SJSA1 (cell line): ENCODE measurements around the gene NQO1. TPM values are rescaled to one million over a fixed set of nuclear protein-coding genes. Genes with fewer than 3 reads are reported as not detected.
"Not testable (repeated sequence)": the region's sequence is repeated elsewhere in the genome, so short reads cannot be mapped to it uniquely, and the experiment has no call there.

ENCODE experiments used
- DNase-seq, 2 experiments: peaks; one replicate each; pipeline ENCODE4 v3.0.0-alpha.2; 2015 to 2020; ENCODE audit warnings: low spot score in 2 of 2, low read depth in 1 of 2
- H3K27ac ChIP-seq: fragments of 250-450 bp; sonication (Bioruptor Pico); 2 replicates; pipeline ENCODE4 v1.5.1; 2020; ENCODE audit warnings: mild to moderate bottlenecking, moderate library complexity
- H3K27me3 ChIP-seq: fragments of 250-450 bp; sonication (Bioruptor Pico); replicated peaks from 2 replicates; pipeline ENCODE4 v1.5.1; 2020; ENCODE audit warnings: mild to moderate bottlenecking, moderate library complexity
- H3K36me3 ChIP-seq: fragments of 250-450 bp; sonication (Bioruptor Pico); 2 replicates; pipeline ENCODE4 v1.5.1; 2020; ENCODE audit warnings: mild to moderate bottlenecking
- H3K4me1 ChIP-seq: fragments of 250-450 bp; sonication (Bioruptor Pico); replicated peaks from 2 replicates; pipeline ENCODE4 v1.6.1; 2021; ENCODE audit warnings: mild to moderate bottlenecking
- H3K4me3 ChIP-seq: fragments of 250-450 bp; sonication (Bioruptor Pico); 2 replicates; pipeline ENCODE4 v1.5.1; 2020; ENCODE audit warnings: mild to moderate bottlenecking
- H3K9me3 ChIP-seq: fragments of 250-450 bp; sonication (Bioruptor Pico); replicated peaks from 2 replicates; pipeline ENCODE4 v1.5.1; 2020; ENCODE audit warnings: mild to moderate bottlenecking
- total RNA-seq: library from RNA; depleted of rRNA; stranded (reverse); fragments of >200 nt; shearing (Covaris generic); gene quantifications from 2 replicates; pipeline ENCODE4 v1.2.3, GENCODE V29; 2014; rRNA removed

NQO1 gene
- total RNA-seq: 193 and 290 TPM in 2 replicates

GRCh38 chr16:69726313-69727060 lies at the start of gene NQO1:
NQO1 (minus strand) TSS chr16:69726560; CDS start chr16:69726439, 121 bp downstream.
- no peaks in the 10 kb centered on the region for H3K27me3 ChIP-seq
- peak within 1 kb of the TSS; percentile 97 for H3K27ac ChIP-seq
- peak; percentile 91 to 97 for DNase-seq
- peaks cover 7% of the 10 kb centered on the region; the same call in 1 of the 2 replicates for H3K36me3 ChIP-seq
- no peaks in the 10 kb centered on the region for H3K9me3 ChIP-seq
- peak within 1 kb of the TSS; percentile 35 for H3K4me3 ChIP-seq
- H3K4me1 ChIP-seq: peaks cover 31% of the 10 kb centered on the region

- Histone ChIP-seq H3K4me3 (no peak overlapping the region), H3K36me3 (no peaks in the 10 kb centered on the region), H3K9me3 (0 out of 2 replicates have a peak, but pooled peaks cover 3% of the 10 kb centered on the region), H3K27me3 (no peaks in the 10 kb centered on the region), H3K27ac (no peak overlapping the region), H3K4me1 (peaks cover 18% of the 10 kb centered on the region)
- no peak for DNase-seq
Measured at GRCh38 chr16:69775563-69775962, 49.2 kb upstream of the NQO1 start.

- Histone ChIP-seq H3K4me1 (peaks cover 18% of the 10 kb centered on the region), H3K27me3 (no peaks in the 10 kb centered on the region), H3K36me3 (no peaks in the 10 kb centered on the region), H3K4me3 (peak overlapping the region; percentile 12; the same call in 1 of the 2 replicates), H3K9me3 (0 out of 2 replicates have a peak, but pooled peaks cover 3% of the 10 kb centered on the region), H3K27ac (peak overlapping the region; percentile 23; the same call in 1 of the 2 replicates)
- no peak for DNase-seq
Measured at GRCh38 chr16:69773260-69773947, 47.0 kb upstream of the NQO1 start.

- H3K9me3 ChIP-seq: 0 out of 2 replicates have a peak, but pooled peaks cover 3% of the 10 kb centered on the region
- H3K27me3 ChIP-seq: no peaks in the 10 kb centered on the region
- peaks cover 18% of the 10 kb centered on the region for H3K4me1 ChIP-seq
- no peak for DNase-seq
- H3K36me3 ChIP-seq: no peaks in the 10 kb centered on the region
- H3K27ac ChIP-seq: no peak overlapping the region
- H3K4me3 ChIP-seq: no peak overlapping the region
Measured at GRCh38 chr16:69771651-69771967, 45.2 kb upstream of the NQO1 start.

- Histone ChIP-seq H3K36me3 (no peaks in the 10 kb centered on the region), H3K27me3 (no peaks in the 10 kb centered on the region), H3K4me1 (peaks cover 18% of the 10 kb centered on the region), H3K4me3 (no peak overlapping the region), H3K9me3 (no peaks in the 10 kb centered on the region), H3K27ac (no peak overlapping the region)
- no peak for DNase-seq
Measured at GRCh38 chr16:69769404-69769803, 43.0 kb upstream of the NQO1 start.

DNA sequence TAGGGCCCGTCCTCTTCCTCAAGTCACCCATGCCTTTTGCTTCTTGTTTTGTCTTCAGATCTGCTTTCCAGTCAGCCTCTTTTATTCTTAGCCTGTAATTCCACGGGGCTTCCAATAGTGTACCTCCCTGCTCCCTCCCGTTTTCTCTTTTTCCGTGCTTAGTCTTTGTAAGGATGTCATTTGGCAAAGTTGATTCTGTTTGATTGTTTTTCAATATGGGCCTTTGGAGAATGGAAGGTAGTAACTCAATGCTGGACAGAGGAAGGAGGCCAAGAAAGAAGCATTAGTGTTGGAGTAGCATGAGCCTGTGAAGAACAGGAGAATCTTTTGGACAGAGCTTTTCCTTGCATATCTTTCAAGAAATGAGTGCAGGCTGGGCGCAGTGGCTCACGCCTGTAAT lies 42.3 kb upstream of the NQO1 start:
- H3K4me1 ChIP-seq: peaks cover 19% of the 10 kb centered on the region
- H3K27me3 ChIP-seq: no peaks in the 10 kb centered on the region
- H3K4me3 ChIP-seq: no peak overlapping the region
- no peak overlapping the region for H3K27ac ChIP-seq
- no peak for DNase-seq
- H3K36me3 ChIP-seq: no peaks in the 10 kb centered on the region
- no peaks in the 10 kb centered on the region for H3K9me3 ChIP-seq

DNA sequence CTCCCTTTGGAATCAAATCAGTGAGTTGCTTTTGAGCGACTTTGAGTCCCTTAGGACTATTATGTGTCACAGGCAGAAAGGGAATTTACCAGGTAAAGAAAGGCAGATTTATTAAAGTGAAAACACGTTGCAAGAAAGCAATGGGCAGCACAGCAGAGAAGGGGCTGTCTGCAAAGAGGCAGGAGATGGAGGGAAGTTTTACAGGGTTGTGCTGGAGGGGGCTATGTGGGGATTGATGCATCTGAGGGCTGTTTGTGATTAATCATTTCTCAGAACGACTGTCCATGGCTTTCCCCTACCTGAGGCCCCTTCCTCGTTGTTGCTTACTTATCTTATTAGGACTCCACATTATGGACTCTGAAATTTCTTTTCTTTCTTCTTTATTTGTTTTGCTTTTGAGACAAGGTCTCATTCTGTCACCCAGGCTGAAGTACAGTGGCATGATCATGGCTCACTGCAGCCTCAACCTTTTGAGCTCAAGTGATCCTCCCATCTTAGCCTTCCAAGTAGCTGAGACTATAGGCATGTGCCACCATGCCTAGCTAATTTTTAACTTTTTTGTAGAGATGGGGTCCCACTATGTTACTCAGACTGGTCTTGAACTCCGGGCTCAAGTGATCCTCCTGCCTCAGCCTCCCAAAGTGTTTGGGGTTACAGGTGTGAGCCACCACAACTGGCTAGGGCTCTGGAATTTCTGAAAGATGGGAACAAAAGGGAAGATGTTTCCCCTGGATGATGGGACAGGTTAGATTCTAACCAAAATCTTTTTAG lies 41.3 kb upstream of the NQO1 start:
- DNase-seq: no peak
- H3K27ac ChIP-seq: no peak overlapping the region
- H3K4me1 ChIP-seq: peaks cover 18% of the 10 kb centered on the region
- no peak overlapping the region for H3K4me3 ChIP-seq
- H3K9me3 ChIP-seq: no peaks in the 10 kb centered on the region
- no peaks in the 10 kb centered on the region for H3K36me3 ChIP-seq
- H3K27me3 ChIP-seq: no peaks in the 10 kb centered on the region

DNA sequence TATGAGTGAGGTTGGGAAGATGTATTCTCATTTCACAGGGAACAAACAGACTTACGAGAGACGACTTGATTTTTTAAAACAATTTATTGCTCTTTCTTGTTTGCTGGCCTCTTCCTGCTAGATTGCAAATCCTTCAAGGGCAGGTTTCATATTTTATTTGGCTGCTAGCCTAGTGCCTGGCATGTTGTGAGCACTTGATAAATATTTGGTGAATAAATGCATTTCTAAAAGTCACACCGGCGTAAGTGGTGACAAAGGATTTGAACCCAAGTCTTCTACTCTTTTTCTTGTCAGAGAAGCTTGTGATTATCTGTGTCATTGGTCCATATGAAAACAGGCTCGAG lies 37.2 kb upstream of the NQO1 start:
- Histone ChIP-seq H3K27ac (peak overlapping the region; percentile 55; the same call in 1 of the 2 replicates), H3K4me1 (peaks cover 14% of the 10 kb centered on the region), H3K4me3 (no peak overlapping the region), H3K27me3 (no peaks in the 10 kb centered on the region), H3K9me3 (no peaks in the 10 kb centered on the region), H3K36me3 (no peaks in the 10 kb centered on the region; the same call in 1 of the 2 replicates)
- DNase-seq: no peak

DNA sequence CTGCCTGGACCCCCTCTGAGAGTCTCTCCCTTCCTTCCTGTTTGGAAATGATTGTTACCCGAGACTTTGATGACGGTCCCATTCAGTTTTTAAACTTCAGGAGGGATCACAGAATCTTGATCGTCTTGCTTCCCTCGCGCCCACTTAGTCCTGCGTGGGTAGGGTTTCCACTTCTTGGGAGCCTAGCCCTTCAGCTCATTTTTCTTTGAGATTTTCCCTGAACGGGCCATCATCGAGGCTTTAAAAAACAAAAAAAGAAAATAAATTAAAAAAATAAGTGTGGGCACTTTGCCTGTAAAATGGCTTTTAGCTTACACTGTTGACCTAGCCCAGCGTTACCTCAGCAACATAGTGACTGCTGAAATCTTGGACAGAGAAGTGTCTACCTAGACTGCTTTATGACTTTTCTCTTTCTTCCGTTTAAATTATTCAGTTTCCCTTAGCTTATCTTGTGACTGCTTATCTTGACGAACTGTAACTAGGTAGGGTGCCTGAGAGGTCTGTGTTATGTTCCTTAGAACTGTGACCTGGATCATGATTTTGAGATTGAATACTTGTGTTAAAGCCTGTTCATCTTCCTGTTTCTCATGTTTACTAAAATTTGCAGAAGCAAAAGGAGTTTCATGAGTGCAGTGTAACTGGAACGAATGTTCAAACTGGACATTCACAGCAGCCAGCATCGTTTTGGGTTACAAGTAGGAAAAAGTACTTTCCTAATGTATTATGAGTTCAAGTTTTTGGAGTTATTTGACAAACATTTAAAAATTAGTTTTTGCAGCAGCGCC lies 36.6 kb upstream of the NQO1 start:
- peak overlapping the region; percentile 55; the same call in 1 of the 2 replicates for H3K27ac ChIP-seq
- H3K36me3 ChIP-seq: no peaks in the 10 kb centered on the region; the same call in 1 of the 2 replicates
- H3K9me3 ChIP-seq: no peaks in the 10 kb centered on the region
- peaks cover 14% of the 10 kb centered on the region for H3K4me1 ChIP-seq
- no peaks in the 10 kb centered on the region for H3K27me3 ChIP-seq
- peak overlapping the region; percentile 80 for H3K4me3 ChIP-seq
- DNase-seq: no peak

DNA sequence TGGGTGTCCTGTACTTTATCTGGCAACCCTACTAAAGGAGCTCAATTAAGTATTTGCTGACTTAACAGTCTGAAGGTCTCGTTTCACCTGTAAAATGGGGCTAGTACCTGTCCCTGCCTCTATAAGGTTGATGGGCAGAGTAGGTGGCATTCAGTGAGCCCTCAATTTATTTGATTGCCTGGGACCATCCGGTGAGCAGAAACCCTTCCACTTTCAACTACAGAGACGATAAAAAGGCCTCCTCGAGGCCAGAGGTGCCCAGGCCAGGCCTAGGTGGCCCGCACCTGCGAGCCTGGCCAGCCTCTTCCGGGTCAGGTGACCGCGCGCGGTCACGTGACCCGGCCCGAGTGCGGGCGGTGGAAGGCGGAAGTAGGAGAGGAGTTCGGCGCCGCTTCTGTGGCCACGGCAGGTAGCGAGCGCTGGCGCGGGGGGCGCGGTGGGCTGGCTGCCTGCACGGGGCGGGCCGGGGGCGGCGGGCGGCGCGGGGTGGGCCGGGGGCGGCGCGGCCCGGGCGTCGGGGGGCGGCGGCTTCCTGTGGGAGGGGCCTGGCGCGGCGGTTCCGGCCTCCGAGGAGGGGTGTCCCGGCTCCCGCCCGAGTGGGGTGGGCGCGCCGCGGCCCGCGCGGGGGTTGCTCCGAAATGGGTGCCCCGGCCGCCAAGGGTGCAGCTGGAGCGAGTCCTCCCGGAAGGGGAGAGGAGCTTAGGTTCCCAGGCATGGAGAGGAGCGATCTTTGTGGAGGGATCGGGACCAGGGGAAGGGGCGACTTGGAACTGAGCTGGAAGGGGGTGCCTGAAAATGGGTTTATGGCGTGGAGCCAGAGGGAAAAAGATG lies 35.8 kb upstream of the NQO1 start, which contains the start of gene WWP2:
Gene WWP2, plus strand, starts transcription at position 350 of the 831 bp plus-strand sequence. CDS start 24,679 bp downstream, outside the sequence.
- Histone ChIP-seq H3K27ac (peak within 1 kb of the TSS; percentile 55), H3K4me1 (peaks cover 14% of the 10 kb centered on the region), H3K27me3 (no peaks in the 10 kb centered on the region), H3K36me3 (no peaks in the 10 kb centered on the region; the same call in 1 of the 2 replicates), H3K4me3 (peak within 1 kb of the TSS; percentile 80), H3K9me3 (no peaks in the 10 kb centered on the region)
- DNase-seq: peak; percentile 53 to 60

GRCh38 chr16:69757375-69757774 lies 31.0 kb upstream of the NQO1 start:
- not testable (repeated sequence) for H3K27me3 ChIP-seq, H3K27ac ChIP-seq, H3K4me3 ChIP-seq, H3K9me3 ChIP-seq, DNase-seq
- peaks cover 16% of the 10 kb centered on the region for H3K4me1 ChIP-seq
- peaks cover 20% of the 10 kb centered on the region for H3K36me3 ChIP-seq

GRCh38 chr16:69756705-69757104 lies 30.3 kb upstream of the NQO1 start:
- peaks cover 12% of the 10 kb centered on the region for H3K4me1 ChIP-seq
- no peak overlapping the region for H3K27ac ChIP-seq
- H3K9me3 ChIP-seq: no peaks in the 10 kb centered on the region
- H3K36me3 ChIP-seq: peaks cover 27% of the 10 kb centered on the region
- no peak overlapping the region for H3K4me3 ChIP-seq
- H3K27me3 ChIP-seq: no peaks in the 10 kb centered on the region
- no peak for DNase-seq
